GM12878 (cell line): ENCODE results near the gene NPAS2. TPM values are rescaled to one million over a fixed set of nuclear protein-coding genes. Genes with fewer than 3 reads are reported as not detected.

Source experiments
- BCLAF1 ChIP-seq: fragments of 450-650 bp; IDR thresholded peaks from 2 replicates; pipeline ENCODE4 v1.6.1; 2017; ENCODE audit warnings: antibody characterized with exemption, mild to moderate bottlenecking, moderate library complexity
- CREM ChIP-seq: IDR thresholded peaks from 2 replicates; pipeline ENCODE4 v1.6.1; 2014; ENCODE audit warnings: antibody characterized with exemption, low read depth
- CTCF ChIP-seq, 3 experiments: IDR thresholded peaks in 2 of 3; conservative IDR thresholded peaks in 1 of 3; 2 replicates each; pipeline ENCODE4 v1.5.1; 2011; ENCODE audit warnings: low read depth in 3 of 3, low read length in 3 of 3, mild to moderate bottlenecking in 3 of 3, control low read depth in 2 of 3, moderate library complexity in 2 of 3, inconsistent platforms in 1 of 3, mixed read lengths in 1 of 3; ENCODE audit not compliant: control insufficient read depth in 2 of 3, insufficient read depth in 1 of 3; ENCODE audit errors: extremely low read depth in 1 of 3
- GABPA ChIP-seq: IDR thresholded peaks from 2 replicates; pipeline ENCODE4 v1.6.1; 2014; ENCODE audit warnings: antibody characterized with exemption, low read depth, mild to moderate bottlenecking, inconsistent platforms
- JUNB ChIP-seq: IDR thresholded peaks from 2 replicates; pipeline ENCODE4 v1.6.1; 2016; ENCODE audit warnings: antibody characterized with exemption, mild to moderate bottlenecking
- JUND ChIP-seq: IDR thresholded peaks from 2 replicates; pipeline ENCODE4 v1.6.1; 2012; ENCODE audit warnings: low read depth, mild to moderate bottlenecking, low read length, improper control_type of control experiment, moderate library complexity
- MAX ChIP-seq: IDR thresholded peaks from 2 replicates; pipeline ENCODE4 v1.6.1; 2012; ENCODE audit warnings: low read depth, low read length, improper control_type of control experiment
- MYC ChIP-seq: IDR thresholded peaks from 2 replicates; pipeline ENCODE4 v1.6.1; 2011; ENCODE audit warnings: mild to moderate bottlenecking, low read length, moderate library complexity, inconsistent platforms; ENCODE audit not compliant: insufficient read depth, insufficient replicate concordance, insufficient read length, severe bottlenecking
- NFYA ChIP-seq: IDR thresholded peaks from 2 replicates; pipeline ENCODE4 v1.6.1; 2011; ENCODE audit warnings: low read depth, mild to moderate bottlenecking, low read length, improper control_type of control experiment, borderline replicate concordance
- RELA ChIP-seq: fragments of 450-650 bp; IDR thresholded peaks from 2 replicates; pipeline ENCODE4 v1.8.0; 2014; ENCODE audit warnings: borderline replicate concordance; ENCODE audit not compliant: partially characterized antibody
- RFX5 ChIP-seq: IDR thresholded peaks from 2 replicates; pipeline ENCODE4 v1.6.1; 2011; ENCODE audit warnings: low read depth, low read length, improper control_type of control experiment
- SIX5 ChIP-seq: IDR thresholded peaks from 2 replicates; pipeline ENCODE4 v1.6.1; 2011; ENCODE audit warnings: mild to moderate bottlenecking, low read depth, low read length, moderate library complexity; ENCODE audit not compliant: severe bottlenecking
- SKIL ChIP-seq: fragments of 450-650 bp; IDR thresholded peaks from 2 replicates; pipeline ENCODE4 v1.6.1; 2017; ENCODE audit warnings: mild to moderate bottlenecking, low read depth, inconsistent platforms; ENCODE audit not compliant: poor library complexity, severe bottlenecking
- SREBF2 ChIP-seq: IDR thresholded peaks from 2 replicates; pipeline ENCODE4 v1.6.1; 2012; ENCODE audit warnings: mild to moderate bottlenecking, low read length
- STAT1 ChIP-seq: fragments of 450-650 bp; conservative IDR thresholded peaks from 2 replicates; pipeline ENCODE4 v1.6.1; 2014; ENCODE audit warnings: antibody characterized with exemption, mild to moderate bottlenecking
- SUPT20H ChIP-seq: IDR thresholded peaks from 2 replicates; pipeline ENCODE4 v1.6.1; 2011; ENCODE audit warnings: low read depth, mild to moderate bottlenecking, low read length, moderate library complexity, borderline replicate concordance; ENCODE audit not compliant: control insufficient read depth
- TARDBP ChIP-seq: IDR thresholded peaks from 2 replicates; pipeline ENCODE4 v1.6.1; 2016; ENCODE audit warnings: borderline replicate concordance
- ZBTB4 ChIP-seq: fragments of 450-650 bp; formaldehyde crosslinking; IDR thresholded peaks from 2 replicates; pipeline ENCODE4 v1.4.0; 2022; ENCODE audit warnings: mild to moderate bottlenecking, moderate library complexity
- ZSCAN29 ChIP-seq: fragments of 450-650 bp; IDR thresholded peaks from 2 replicates; pipeline ENCODE4 v1.6.1; 2017; ENCODE audit warnings: mild to moderate bottlenecking, moderate library complexity
- polyA plus RNA-seq, 11 experiments: library from polyadenylated mRNA; depleted of rRNA in 4 of 11; unstranded in 6 of 11; stranded (reverse) in 5 of 11; fragments of >200 nt; fragmentation: Nextera tagmentation in 4 of 11; fragmentation: Illumina TruSeq in 1 of 11; extraction: Ambion mirVana in 4 of 11; extraction: Trizol in 1 of 11; gene quantifications; 1 replicate in 1 of 11; 2 replicates in 10 of 11; pipeline versions ENCODE4 v1.2.1 to v1.2.3, GENCODE V29; 2011 to 2016; ENCODE audit warnings: inconsistent platforms in 2 of 11, missing spikeins in 2 of 11, low read depth in 1 of 11
- total RNA-seq, 4 experiments: library from RNA; depleted of rRNA in 3 of 4; stranded (reverse); fragments of >200 nt in 3 of 4; fragmentation: Illumina TruSeq in 1 of 4; extraction: Trizol in 1 of 4; gene quantifications; 2 replicates each; pipeline versions ENCODE4 v1.2.1 to v1.2.3, GENCODE V29; 2013 to 2021

Gene NPAS2
- total and polyA plus RNA-seq, 10 of the 15 experiments (the other 5 are each of a cell fraction or from before 2014, with no cell fraction given) = 0.08 TPM; not detected in 9

- no peak for TF ChIP-seq ZBTB4 (CRISPR knock-in tag)
- TF ChIP-seq SIX5 = no peak
- no peak for TF ChIP-seq ZSCAN29
- peak; percentile 50 for TF ChIP-seq JUNB
- TF ChIP-seq NFYA = no peak
- no peak for TF ChIP-seq RFX5
- TF ChIP-seq CREM = peak; percentile 77
- no peak for TF ChIP-seq TARDBP
- no peak for TF ChIP-seq JUND
- no peak for TF ChIP-seq MAX
- TF ChIP-seq GABPA = no peak
- no peak for TF ChIP-seq STAT1
- no peak for TF ChIP-seq SKIL
- TF ChIP-seq SUPT20H = no peak
- TF ChIP-seq SREBF2 = no peak
- no peak for TF ChIP-seq MYC
- TF ChIP-seq CTCF (IDR thresholded peaks at IDR 0.05 in 2 of 3, conservative IDR thresholded peaks at IDR 0.05 in 1 of 3; ENCODE audit: control insufficient read depth in 2 of 3, extremely low read depth in 1 of 3, insufficient read depth in 1 of 3, low read depth in 3 of 3, low read length in 3 of 3) = no peak
- no peak for TF ChIP-seq BCLAF1
- TF ChIP-seq RELA = no peak
Observed at GRCh38 chr2:100893392-100894104, 73.6 kb downstream of the NPAS2 start (continued).
